ENCODE results near the gene ADAMTS13. TPM values are rescaled to one million over a fixed set of nuclear protein-coding genes. Genes with fewer than 3 reads are reported as not detected.
A peak's percentile ranks its signal among the peaks of the same experiment; 100 is the strongest.

The ADAMTS13 gene
- total and polyA plus RNA-seq, 8 donors, result 1.2 to 11.1 (median 7.5) TPM

DNA sequence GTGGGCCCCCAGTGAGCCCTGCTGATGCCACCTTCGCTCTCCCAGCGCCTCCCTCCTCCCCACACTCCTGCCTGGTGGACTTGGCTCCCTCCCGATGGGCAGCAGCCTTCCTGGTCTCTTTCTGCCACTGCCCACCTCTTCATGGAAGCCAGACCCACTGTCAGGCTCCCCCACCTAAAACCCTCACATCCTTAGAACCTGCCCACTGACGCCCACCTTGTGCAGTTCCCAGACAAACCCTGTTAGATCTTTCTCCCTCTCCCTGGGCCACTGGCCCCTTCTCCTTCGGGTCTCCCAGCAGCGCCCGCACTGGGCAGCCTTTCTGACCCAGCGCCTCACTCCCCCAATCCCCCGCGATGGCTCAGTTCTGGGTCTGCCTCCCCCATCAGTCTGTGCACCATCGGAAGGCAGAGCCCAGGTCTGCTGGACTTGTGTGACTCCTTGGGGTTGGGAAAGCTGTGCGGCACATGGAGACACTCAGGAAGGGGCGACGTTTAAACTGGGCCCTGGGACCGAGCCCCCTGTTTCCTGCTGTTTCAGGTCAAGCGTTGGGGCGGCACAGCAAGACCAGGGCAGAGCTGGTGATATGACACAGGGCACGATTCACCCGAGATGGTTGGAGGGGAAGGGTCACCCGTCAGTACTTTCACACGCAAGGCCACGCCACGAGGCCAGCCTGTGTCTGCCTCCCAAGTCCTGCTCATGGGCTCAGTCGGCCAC lies 85.2 kb downstream of the ADAMTS13 start:
- intact Hi-C loops (cut with DNase I), result no loop called here
- H3K36me3 ChIP-seq, result no peaks in the 10 kb centered on the region
- no peak overlapping the region for H3K4me3 ChIP-seq
- ATAC-seq (no peak), DNase-seq (peak in 1 of 4 donors; percentile 61)
- peaks cover 19 to 23% of the 10 kb centered on the region in 2 donors for H3K4me1 ChIP-seq
- peak overlapping the region in 1 of 2 donors; percentile 20 for H3K27ac ChIP-seq
- TF ChIP-seq, protein P1, sequence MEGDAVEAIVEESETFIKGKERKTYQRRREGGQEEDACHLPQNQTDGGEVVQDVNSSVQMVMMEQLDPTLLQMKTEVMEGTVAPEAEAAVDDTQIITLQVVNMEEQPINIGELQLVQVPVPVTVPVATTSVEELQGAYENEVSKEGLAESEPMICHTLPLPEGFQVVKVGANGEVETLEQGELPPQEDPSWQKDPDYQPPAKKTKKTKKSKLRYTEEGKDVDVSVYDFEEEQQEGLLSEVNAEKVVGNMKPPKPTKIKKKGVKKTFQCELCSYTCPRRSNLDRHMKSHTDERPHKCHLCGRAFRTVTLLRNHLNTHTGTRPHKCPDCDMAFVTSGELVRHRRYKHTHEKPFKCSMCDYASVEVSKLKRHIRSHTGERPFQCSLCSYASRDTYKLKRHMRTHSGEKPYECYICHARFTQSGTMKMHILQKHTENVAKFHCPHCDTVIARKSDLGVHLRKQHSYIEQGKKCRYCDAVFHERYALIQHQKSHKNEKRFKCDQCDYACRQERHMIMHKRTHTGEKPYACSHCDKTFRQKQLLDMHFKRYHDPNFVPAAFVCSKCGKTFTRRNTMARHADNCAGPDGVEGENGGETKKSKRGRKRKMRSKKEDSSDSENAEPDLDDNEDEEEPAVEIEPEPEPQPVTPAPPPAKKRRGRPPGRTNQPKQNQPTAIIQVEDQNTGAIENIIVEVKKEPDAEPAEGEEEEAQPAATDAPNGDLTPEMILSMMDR (IDR thresholded peaks at IDR 0.05), result no peak
- H3K9me3 ChIP-seq, result peaks cover 0 to 6% of the 10 kb centered on the region in 2 donors
- peaks cover 0 to 14% of the 10 kb centered on the region in 2 donors for H3K27me3 ChIP-seq

DNA sequence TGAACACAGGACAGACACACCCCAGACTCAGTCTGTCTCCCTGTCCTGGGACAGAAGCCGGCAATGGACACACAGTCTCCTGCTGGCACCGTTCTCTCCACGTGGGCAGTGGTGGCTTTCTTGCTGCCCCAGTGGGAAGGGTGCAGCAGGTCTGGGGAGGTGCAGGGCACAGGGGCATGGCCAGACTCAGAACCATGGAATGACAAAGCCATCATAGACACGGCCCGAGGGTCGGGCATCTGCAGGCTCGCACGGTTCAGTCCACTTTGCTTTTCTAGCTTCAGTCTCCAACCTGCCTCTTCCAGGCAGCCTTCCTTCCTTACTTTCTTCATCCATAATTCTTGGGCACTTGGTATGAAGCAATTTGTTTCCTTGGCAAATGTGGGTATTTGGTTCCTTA lies 85.9 kb downstream of the ADAMTS13 start:
- TF ChIP-seq, protein P1 (IDR thresholded peaks at IDR 0.05), result no peak

More for the DNA sequence above, 85.9 kb downstream of the ADAMTS13 start:
- intact Hi-C loops (cut with DNase I), result no loop called here
- H3K4me1 ChIP-seq, result peaks cover 19 to 23% of the 10 kb centered on the region in 2 donors
- peaks cover 0 to 14% of the 10 kb centered on the region in 2 donors for H3K27me3 ChIP-seq
- DNase-seq (peak in 1 of 4 donors; percentile 49), ATAC-seq (no peak)
- no peaks in the 10 kb centered on the region for H3K36me3 ChIP-seq
- no peaks in the 10 kb centered on the region for H3K9me3 ChIP-seq
- H3K27ac ChIP-seq, result no peak overlapping the region
- no peak overlapping the region for H3K4me3 ChIP-seq

Other genes with a start within 250 kb of the ADAMTS13 start
- gene OBP2B, start 213.1 kb upstream of the ADAMTS13 start, total RNA-seq, result not detected
- gene OBP2B, start 213.1 kb upstream of the ADAMTS13 start, polyA plus RNA-seq (ENCODE audit: insufficient read length in 6 of 6), result not detected
- gene ABO, start 147.2 kb upstream of the ADAMTS13 start, total RNA-seq, result 1 to 10 TPM; 5.7 to 7.9 TPM
- gene ABO, start 147.2 kb upstream of the ADAMTS13 start, polyA plus RNA-seq (ENCODE audit: insufficient read length in 6 of 6), result 1 to 10 TPM; 2.6 to 6.3 (median 4.3) TPM
- 10 to 100 TPM; 10.9 to 16.7 TPM for gene SURF6, start 86.2 kb upstream of the ADAMTS13 start, total RNA-seq
- gene SURF6, start 86.2 kb upstream of the ADAMTS13 start, polyA plus RNA-seq (ENCODE audit: insufficient read length in 6 of 6), result 10 to 100 TPM; 25.6 to 31.4 (median 26.6) TPM
- gene MED22, start 74.2 kb upstream of the ADAMTS13 start, total RNA-seq, result 10 to 100 TPM; 21.8 to 29.2 TPM
- 10 to 100 TPM; 23.2 to 28.2 (median 26.3) TPM for gene MED22, start 74.2 kb upstream of the ADAMTS13 start, polyA plus RNA-seq (ENCODE audit: insufficient read length in 6 of 6)
- gene RPL7A, start 74.1 kb upstream of the ADAMTS13 start, total RNA-seq, result 1,000 to 10,000 TPM; 1,624 to 1,706 TPM
- gene RPL7A, start 74.1 kb upstream of the ADAMTS13 start, polyA plus RNA-seq (ENCODE audit: insufficient read length in 6 of 6), result 1,000 to 10,000 TPM; 2,858 to 3,322 (median 3,107) TPM
- 10 to 100 TPM; 40.4 to 46.1 TPM for gene SURF1, start 65.9 kb upstream of the ADAMTS13 start, total RNA-seq
- 10 to 100 TPM; 27.9 to 35.2 (median 30.2) TPM for gene SURF1, start 65.9 kb upstream of the ADAMTS13 start, polyA plus RNA-seq (ENCODE audit: insufficient read length in 6 of 6)
- gene SURF2, start 65.8 kb upstream of the ADAMTS13 start, total RNA-seq, result 10 to 100 TPM; 11.8 to 16.2 TPM
- gene SURF2, start 65.8 kb upstream of the ADAMTS13 start, polyA plus RNA-seq (ENCODE audit: insufficient read length in 6 of 6), result 10 to 100 TPM; 14.9 to 23.0 (median 16.8) TPM
- gene SURF4, start 46.3 kb upstream of the ADAMTS13 start, total RNA-seq, result 100 to 1,000 TPM; 232 to 252 TPM
- 100 to 1,000 TPM; 117 to 155 (median 122) TPM for gene SURF4, start 46.3 kb upstream of the ADAMTS13 start, polyA plus RNA-seq (ENCODE audit: insufficient read length in 6 of 6)
- gene STKLD1, start 46.0 kb upstream of the ADAMTS13 start, total RNA-seq, result under 1 TPM; 0.82 to 0.99 TPM
- gene STKLD1, start 46.0 kb upstream of the ADAMTS13 start, polyA plus RNA-seq (ENCODE audit: insufficient read length in 6 of 6), result 1 to 10 TPM; 3.0 to 6.1 (median 3.6) TPM
- gene REXO4, start 4.4 kb upstream of the ADAMTS13 start, total RNA-seq, result 10 to 100 TPM; 16.9 to 23.4 TPM
- 10 to 100 TPM; 27.2 to 29.1 (median 28.1) TPM for gene REXO4, start 4.4 kb upstream of the ADAMTS13 start, polyA plus RNA-seq (ENCODE audit: insufficient read length in 6 of 6)
- gene CACFD1, start 37.6 kb downstream of the ADAMTS13 start, total RNA-seq, result 10 to 100 TPM; 26.2 to 48.4 TPM
- gene CACFD1, start 37.6 kb downstream of the ADAMTS13 start, polyA plus RNA-seq (ENCODE audit: insufficient read length in 6 of 6), result 10 to 100 TPM; 17.7 to 31.2 (median 25.4) TPM
- gene SLC2A6, start 56.7 kb downstream of the ADAMTS13 start, total RNA-seq, result 10 to 100 TPM in 1 of 2 donors, 1 to 10 TPM in 1; 7.8 to 22.4 TPM
- 1 to 10 TPM; 1.9 to 5.4 (median 2.6) TPM for gene SLC2A6, start 56.7 kb downstream of the ADAMTS13 start, polyA plus RNA-seq (ENCODE audit: insufficient read length in 6 of 6)
- not detected for gene MYMK, start 102.6 kb downstream of the ADAMTS13 start, total RNA-seq
- not detected for gene MYMK, start 102.6 kb downstream of the ADAMTS13 start, polyA plus RNA-seq (ENCODE audit: insufficient read length in 6 of 6)
- gene ADAMTSL2, start 112.3 kb downstream of the ADAMTS13 start, total RNA-seq, result 10 to 100 TPM; 17.3 to 18.5 TPM
- gene ADAMTSL2, start 112.3 kb downstream of the ADAMTS13 start, polyA plus RNA-seq (ENCODE audit: insufficient read length in 6 of 6), result 10 to 100 TPM in 4 of 6 donors, 1 to 10 TPM in 2; 8.0 to 18.3 (median 10.6) TPM
- gene FAM163B, start 187.0 kb downstream of the ADAMTS13 start, total RNA-seq, result under 1 TPM in 1 of 2 donors, not detected in 1; 0.23 TPM
- 1 to 10 TPM in 5 of 6 donors, under 1 TPM in 1; 0.61 to 2.7 (median 1.7) TPM for gene FAM163B, start 187.0 kb downstream of the ADAMTS13 start, polyA plus RNA-seq (ENCODE audit: insufficient read length in 6 of 6)
- under 1 TPM; 0.08 to 0.23 TPM for gene DBH, start 214.0 kb downstream of the ADAMTS13 start, total RNA-seq
- gene DBH, start 214.0 kb downstream of the ADAMTS13 start, polyA plus RNA-seq (ENCODE audit: insufficient read length in 6 of 6), result 1 to 10 TPM; 1.2 to 2.2 (median 1.4) TPM